Mesothelial cell of epicardium (in vitro differentiated cells): ENCODE data around the gene OR11A1. TPM values are rescaled to one million over a fixed set of nuclear protein-coding genes. Genes with fewer than 3 reads are reported as not detected.

Experiments
- DNase-seq, 2 experiments: peaks; one replicate each; pipeline ENCODE4 v3.0.0; 2021; ENCODE audit warnings: low spot score in 2 of 2; ENCODE audit not compliant: unreplicated experiment in 2 of 2
- H3K27ac Mint-ChIP-seq: 2 replicates; pipeline ENCODE4 v1.8.0; 2021; ENCODE audit warnings: mixed read lengths
- H3K27me3 Mint-ChIP-seq: 2 replicates; pipeline ENCODE4 v1.8.0; 2021; ENCODE audit warnings: low read depth, mixed read lengths
- H3K36me3 Mint-ChIP-seq: 2 replicates; pipeline ENCODE4 v1.8.0; 2021; ENCODE audit warnings: mixed read lengths
- H3K4me1 Mint-ChIP-seq: 2 replicates; pipeline ENCODE4 v1.8.0; 2021; ENCODE audit warnings: mixed read lengths
- H3K4me3 Mint-ChIP-seq: 2 replicates; pipeline ENCODE4 v1.8.0; 2021; ENCODE audit warnings: mild to moderate bottlenecking, moderate library complexity, mixed read lengths
- H3K9me3 Mint-ChIP-seq: 2 replicates; pipeline ENCODE4 v1.8.0; 2021; ENCODE audit warnings: mixed read lengths
- CTCF ChIP-seq: fragments of 200-600 bp; sonication (generic); IDR thresholded peaks from one replicate; pipeline ENCODE4 v1.5.0; 2021; ENCODE audit warnings: antibody characterized with exemption; ENCODE audit not compliant: unreplicated experiment
- total RNA-seq: library from RNA; stranded (reverse); gene quantifications from 3 replicates; pipeline ENCODE4 v1.2.1, GENCODE V29; 2021

The OR11A1 gene
- total RNA-seq, 1 donor from 2014 or later: not detected

GRCh38 chr6:29479560-29479959 is 22.7 kb upstream of the OR11A1 start:
- H3K36me3 Mint-ChIP-seq: no peaks in the 10 kb centered on the region
- no peak for DNase-seq
- TF ChIP-seq CTCF: no peak
- no peak overlapping the region for H3K4me3 Mint-ChIP-seq
- H3K27me3 Mint-ChIP-seq: peaks cover 8% of the 10 kb centered on the region
- H3K27ac Mint-ChIP-seq: no peak overlapping the region
- no peaks in the 10 kb centered on the region for H3K4me1 Mint-ChIP-seq
- H3K9me3 Mint-ChIP-seq: peaks cover 11% of the 10 kb centered on the region

- Mint-ChIP-seq H3K4me1 (no peaks in the 10 kb centered on the region), H3K27me3 (peaks cover 8% of the 10 kb centered on the region), H3K36me3 (no peaks in the 10 kb centered on the region), H3K27ac (no peak overlapping the region), H3K9me3 (peaks cover 11% of the 10 kb centered on the region), H3K4me3 (no peak overlapping the region)
- no peak for TF ChIP-seq CTCF
- DNase-seq: no peak
Measured at GRCh38 chr6:29478740-29479139, 21.9 kb upstream of the OR11A1 start.

- H3K36me3 Mint-ChIP-seq: no peaks in the 10 kb centered on the region
- H3K4me1 Mint-ChIP-seq: no peaks in the 10 kb centered on the region
- H3K9me3 Mint-ChIP-seq: peaks cover 11% of the 10 kb centered on the region
- no peak overlapping the region for H3K4me3 Mint-ChIP-seq
- DNase-seq: no peak
- no peak for TF ChIP-seq CTCF
- H3K27ac Mint-ChIP-seq: no peak overlapping the region
- peaks cover 8% of the 10 kb centered on the region for H3K27me3 Mint-ChIP-seq
Measured at GRCh38 chr6:29477923-29478450, 21.1 kb upstream of the OR11A1 start.

GRCh38 chr6:29474996-29475395 is 18.1 kb upstream of the OR11A1 start:
- H3K27me3 Mint-ChIP-seq: peaks cover 17% of the 10 kb centered on the region
- H3K9me3 Mint-ChIP-seq: no peaks in the 10 kb centered on the region
- H3K4me1 Mint-ChIP-seq: no peaks in the 10 kb centered on the region
- no peak overlapping the region for H3K27ac Mint-ChIP-seq
- no peak for TF ChIP-seq CTCF
- H3K4me3 Mint-ChIP-seq: no peak overlapping the region
- no peaks in the 10 kb centered on the region for H3K36me3 Mint-ChIP-seq
- no peak for DNase-seq

GRCh38 chr6:29466241-29466640 is 9.4 kb upstream of the OR11A1 start:
- no peak for DNase-seq
- TF ChIP-seq CTCF: no peak
- no peaks in the 10 kb centered on the region for H3K9me3 Mint-ChIP-seq
- no peak overlapping the region for H3K27ac Mint-ChIP-seq
- H3K4me1 Mint-ChIP-seq: no peaks in the 10 kb centered on the region
- H3K36me3 Mint-ChIP-seq: no peaks in the 10 kb centered on the region
- H3K4me3 Mint-ChIP-seq: no peak overlapping the region
- peaks cover 24% of the 10 kb centered on the region for H3K27me3 Mint-ChIP-seq

GRCh38 chr6:29465801-29466200 is 8.9 kb upstream of the OR11A1 start:
- Mint-ChIP-seq H3K36me3 (no peaks in the 10 kb centered on the region), H3K4me3 (no peak overlapping the region), H3K4me1 (no peaks in the 10 kb centered on the region), H3K27ac (no peak overlapping the region), H3K9me3 (no peaks in the 10 kb centered on the region), H3K27me3 (peaks cover 26% of the 10 kb centered on the region)
- no peak for TF ChIP-seq CTCF
- DNase-seq: no peak
